HCT116 (cell line): ENCODE data around the gene ITPR1. TPM values are rescaled to one million over a fixed set of nuclear protein-coding genes. Genes with fewer than 3 reads are reported as not detected.

Source experiments
- ATAC-seq: fragments of 200-7000 bp; cut with Tn5 transposase; 2 replicates; pipeline ENCODE4 v1.9.1; 2020; ENCODE audit warnings: mild to moderate bottlenecking, moderate library complexity
- BruUV-seq: library from RNA; stranded (reverse); fragments of 400-500 nt; replicated peaks from 2 replicates; lab custom pipeline; 2021; lab: Mats Ljungman, UMichigan
- CTCF ChIA-PET: fragments of 300-600 bp; sonication (Branson Sonifier 250); formaldehyde crosslinking; loops from one replicate; lab custom pipeline; 2021; ENCODE audit warnings: antibody characterized with exemption; lab: Charles Lee
- POLR2A ChIA-PET: fragments of 300-600, 350-600 bp; sonication (Branson Sonifier 250); formaldehyde crosslinking; loops from one replicate; lab custom pipeline; 2021; ENCODE audit warnings: antibody characterized with exemption; lab: Charles Lee
- RAD21 ChIA-PET, 2 experiments: fragments of 300-600 bp; sonication (Branson Sonifier 250); formaldehyde crosslinking; loops; one replicate each; lab custom pipeline; 2023; ENCODE audit warnings: low total read pairs in 2 of 2; ENCODE audit not compliant: uncharacterized antibody in 2 of 2, unreplicated experiment in 2 of 2, low non-redundant PET in 1 of 2; lab: Charles Lee
- DNase-seq: peaks from one replicate; pipeline ENCODE4 v3.0.0-alpha.2; 2010; ENCODE audit warnings: low read depth, low spot score
- H2AFZ ChIP-seq: fragments of 200-600 bp; shearing (Covaris generic), sonication (generic); 2 replicates; pipeline ENCODE4 v1.6.1; 2017; ENCODE audit warnings: low read depth, mixed run types, mixed read lengths, antibody characterized with exemption, low read length; ENCODE audit not compliant: poor library complexity, severe bottlenecking
- H3K27ac ChIP-seq: 2 replicates; pipeline ENCODE4 v1.5.1; 2012; ENCODE audit warnings: low read depth, low read length
- H3K27me3 ChIP-seq: fragments of 200-600 bp; sonication (generic); 2 replicates; pipeline ENCODE4 v1.6.1; 2016; ENCODE audit warnings: mixed run types, low read length, mixed read lengths; ENCODE audit not compliant: insufficient read depth
- H3K36me3 ChIP-seq, 2 experiments: fragments of 200-500 bp in 1 of 2; fragments of 200-600 bp in 1 of 2; sonication (Bioruptor generic) in 1 of 2; sonication (generic) in 1 of 2; 2 replicates each; pipeline versions ENCODE4 v1.5.1 to v1.6.1; 2014 to 2016; ENCODE audit warnings: low read length in 2 of 2, inconsistent platforms in 1 of 2, mixed read lengths in 1 of 2, mixed run types in 1 of 2; ENCODE audit not compliant: insufficient read depth in 2 of 2, control insufficient read depth in 1 of 2
- H3K4me1 ChIP-seq, 2 experiments: fragments of 200-600 bp in 1 of 2; sonication (generic) in 1 of 2; 2 replicates each; pipeline versions ENCODE4 v1.5.1 to v1.6.1; 2012 to 2017; ENCODE audit warnings: low read length in 2 of 2, inconsistent platforms in 1 of 2, mild to moderate bottlenecking in 1 of 2, mixed read lengths in 1 of 2, mixed run types in 1 of 2, moderate library complexity in 1 of 2; ENCODE audit not compliant: insufficient read depth in 2 of 2, control insufficient read depth in 1 of 2
- H3K4me2 ChIP-seq: fragments of 200-600 bp; sonication (generic); 2 replicates; pipeline ENCODE4 v1.6.1; 2017; ENCODE audit warnings: mixed run types, low read length, mixed read lengths
- H3K4me3 ChIP-seq, 2 experiments: fragments of 200-600 bp in 1 of 2; sonication (generic) in 1 of 2; replicated peaks in 1 of 2; 2 replicates each; pipeline ENCODE4 v1.5.1; 2011 to 2016; ENCODE audit warnings: low read length in 2 of 2, control low read depth in 1 of 2, low read depth in 1 of 2, mild to moderate bottlenecking in 1 of 2, mixed read lengths in 1 of 2, mixed run types in 1 of 2
- H3K79me2 ChIP-seq: fragments of 200-600 bp; sonication (generic); 2 replicates; pipeline ENCODE4 v1.6.1; 2017; ENCODE audit warnings: mild to moderate bottlenecking, mixed run types, low read length, moderate library complexity, mixed read lengths; ENCODE audit not compliant: insufficient read depth
- H3K9ac ChIP-seq: fragments of 200-600 bp; sonication (generic); 2 replicates; pipeline ENCODE4 v1.6.1; 2016; ENCODE audit warnings: low read length, mixed read lengths
- H3K9me2 ChIP-seq: fragments of 200-600 bp; sonication (generic), shearing (Covaris generic); 2 replicates; pipeline ENCODE4 v1.6.1; 2017; ENCODE audit warnings: mixed run types, mild to moderate bottlenecking, moderate library complexity; ENCODE audit not compliant: insufficient read depth
- H3K9me3 ChIP-seq, 2 experiments: fragments of 200-500 bp in 1 of 2; fragments of 200-600 bp in 1 of 2; sonication (Bioruptor generic) in 1 of 2; sonication (generic) in 1 of 2; 2 replicates each; pipeline ENCODE4 v1.6.1; 2014 to 2017; ENCODE audit warnings: low read length in 2 of 2, mixed read lengths in 2 of 2, inconsistent platforms in 1 of 2, low read depth in 1 of 2, mild to moderate bottlenecking in 1 of 2, mixed run types in 1 of 2, moderate library complexity in 1 of 2; ENCODE audit not compliant: control insufficient read depth in 1 of 2, insufficient read depth in 1 of 2
- H4K20me1 ChIP-seq: fragments of 200-600 bp; sonication (generic), shearing (Covaris generic); 2 replicates; pipeline ENCODE4 v1.6.1; 2017; ENCODE audit warnings: mixed run types, mild to moderate bottlenecking, moderate library complexity; ENCODE audit not compliant: insufficient read depth
- ATF3 ChIP-seq: IDR thresholded peaks from 2 replicates; pipeline ENCODE4 v1.6.1; 2012
- CBX3 ChIP-seq: IDR thresholded peaks from 2 replicates; pipeline ENCODE4 v1.6.1; 2012; ENCODE audit warnings: low read depth
- CEBPB ChIP-seq: IDR thresholded peaks from 2 replicates; pipeline ENCODE4 v1.6.1; 2012; ENCODE audit warnings: low read depth
- EGR1 ChIP-seq: IDR thresholded peaks from 2 replicates; pipeline ENCODE4 v1.6.1; 2012; ENCODE audit warnings: low read depth
- SIN3A ChIP-seq: IDR thresholded peaks from 2 replicates; pipeline ENCODE4 v1.6.1; 2012; ENCODE audit warnings: low read depth
- SRF ChIP-seq: IDR thresholded peaks from 2 replicates; pipeline ENCODE4 v1.6.1; 2012; ENCODE audit warnings: low read depth
- TCF7L2 ChIP-seq: IDR thresholded peaks from 2 replicates; pipeline ENCODE4 v1.7.0; 2011; ENCODE audit warnings: borderline replicate concordance, inconsistent platforms; ENCODE audit not compliant: insufficient read depth, insufficient read length; ENCODE audit errors: extremely low read depth
- ZNF274 ChIP-seq: fragments of 200-500 bp; sonication (Bioruptor generic); IDR thresholded peaks from 2 replicates; pipeline ENCODE4 v1.6.1; 2014; ENCODE audit warnings: mild to moderate bottlenecking, low read depth, low read length, inconsistent platforms
- intact Hi-C: fragments of 100-400 bp; cut with micrococcal nuclease; formaldehyde crosslinking; loops from 2 replicates; pipeline ENCODE4 v1.10.0; 2022
- total RNA-seq: library from RNA; stranded (reverse); gene quantifications from one replicate; pipeline ENCODE4 v1.2.1, GENCODE V29; 2021; ENCODE audit not compliant: unreplicated experiment
- TF ChIP-seq, protein P1 (sequence below): IDR thresholded peaks from 2 replicates; pipeline ENCODE4 v1.6.1; 2012; ENCODE audit warnings: low read depth
- TF ChIP-seq, protein P2 (sequence below): IDR thresholded peaks from 2 replicates; pipeline ENCODE4 v1.6.1; 2011; ENCODE audit warnings: mild to moderate bottlenecking, low read length, moderate library complexity; ENCODE audit not compliant: insufficient replicate concordance; ENCODE audit errors: extremely low read depth

The ITPR1 gene
- total RNA-seq, 1 experiment from 2014 or later: 9.2 TPM

DNA sequence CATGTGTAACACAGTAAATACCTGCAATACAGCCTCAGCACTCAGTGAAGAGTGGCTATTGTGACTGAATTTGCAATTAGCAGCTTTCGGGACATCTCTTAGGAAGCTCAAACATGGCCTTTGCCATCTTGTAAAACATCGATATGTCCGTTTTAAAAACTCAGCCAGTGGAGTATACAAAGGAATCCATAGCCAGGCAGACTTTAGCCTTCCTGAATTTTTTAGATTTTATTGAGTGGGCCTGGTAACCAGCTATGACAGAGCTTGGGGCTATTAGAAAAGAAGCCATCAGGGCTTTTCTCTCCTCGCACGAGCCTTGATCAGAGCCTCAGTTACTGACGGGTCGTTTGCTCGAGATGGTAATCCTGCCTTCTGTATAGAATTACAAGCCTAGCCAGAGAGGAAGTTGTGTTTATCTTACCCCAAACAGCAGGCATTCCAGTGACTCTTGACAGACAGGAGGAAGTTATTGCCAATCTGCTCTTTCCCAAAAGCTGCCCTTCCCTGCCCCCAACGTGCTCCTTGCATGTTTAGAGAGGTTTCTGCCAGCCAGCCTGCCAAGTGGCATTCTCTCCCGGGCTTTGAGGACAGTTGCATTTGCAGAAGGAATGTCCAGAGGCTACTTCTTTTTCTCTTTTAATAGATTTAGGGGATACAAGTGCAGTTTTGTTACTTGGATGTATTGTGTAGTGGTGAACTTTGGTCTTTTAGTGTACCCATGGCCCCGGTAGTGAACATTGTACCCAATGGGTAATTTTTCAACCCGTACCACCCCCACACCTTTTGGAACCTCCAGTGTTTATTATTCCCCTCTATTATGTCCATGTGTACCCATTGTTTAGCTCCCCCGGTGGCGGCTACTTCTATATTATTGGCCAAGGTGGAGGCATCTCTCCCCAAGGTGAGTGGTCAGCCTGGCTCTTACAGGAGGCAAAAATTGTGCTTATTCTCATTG, 40.6 kb downstream of the ITPR1 start:
- H3K4me1 ChIP-seq: no peaks in the 10 kb centered on the region
- no peak overlapping the region for H2AFZ ChIP-seq
- TF ChIP-seq EGR1 (no peak), CEBPB (no peak), ATF3 (no peak), SIN3A (no peak), SRF (no peak), CBX3 (no peak), ZNF274 (no peak), TCF7L2 (no peak)
- TF ChIP-seq, protein P1, sequence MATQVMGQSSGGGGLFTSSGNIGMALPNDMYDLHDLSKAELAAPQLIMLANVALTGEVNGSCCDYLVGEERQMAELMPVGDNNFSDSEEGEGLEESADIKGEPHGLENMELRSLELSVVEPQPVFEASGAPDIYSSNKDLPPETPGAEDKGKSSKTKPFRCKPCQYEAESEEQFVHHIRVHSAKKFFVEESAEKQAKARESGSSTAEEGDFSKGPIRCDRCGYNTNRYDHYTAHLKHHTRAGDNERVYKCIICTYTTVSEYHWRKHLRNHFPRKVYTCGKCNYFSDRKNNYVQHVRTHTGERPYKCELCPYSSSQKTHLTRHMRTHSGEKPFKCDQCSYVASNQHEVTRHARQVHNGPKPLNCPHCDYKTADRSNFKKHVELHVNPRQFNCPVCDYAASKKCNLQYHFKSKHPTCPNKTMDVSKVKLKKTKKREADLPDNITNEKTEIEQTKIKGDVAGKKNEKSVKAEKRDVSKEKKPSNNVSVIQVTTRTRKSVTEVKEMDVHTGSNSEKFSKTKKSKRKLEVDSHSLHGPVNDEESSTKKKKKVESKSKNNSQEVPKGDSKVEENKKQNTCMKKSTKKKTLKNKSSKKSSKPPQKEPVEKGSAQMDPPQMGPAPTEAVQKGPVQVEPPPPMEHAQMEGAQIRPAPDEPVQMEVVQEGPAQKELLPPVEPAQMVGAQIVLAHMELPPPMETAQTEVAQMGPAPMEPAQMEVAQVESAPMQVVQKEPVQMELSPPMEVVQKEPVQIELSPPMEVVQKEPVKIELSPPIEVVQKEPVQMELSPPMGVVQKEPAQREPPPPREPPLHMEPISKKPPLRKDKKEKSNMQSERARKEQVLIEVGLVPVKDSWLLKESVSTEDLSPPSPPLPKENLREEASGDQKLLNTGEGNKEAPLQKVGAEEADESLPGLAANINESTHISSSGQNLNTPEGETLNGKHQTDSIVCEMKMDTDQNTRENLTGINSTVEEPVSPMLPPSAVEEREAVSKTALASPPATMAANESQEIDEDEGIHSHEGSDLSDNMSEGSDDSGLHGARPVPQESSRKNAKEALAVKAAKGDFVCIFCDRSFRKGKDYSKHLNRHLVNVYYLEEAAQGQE: no peak
- TF ChIP-seq, protein P2, sequence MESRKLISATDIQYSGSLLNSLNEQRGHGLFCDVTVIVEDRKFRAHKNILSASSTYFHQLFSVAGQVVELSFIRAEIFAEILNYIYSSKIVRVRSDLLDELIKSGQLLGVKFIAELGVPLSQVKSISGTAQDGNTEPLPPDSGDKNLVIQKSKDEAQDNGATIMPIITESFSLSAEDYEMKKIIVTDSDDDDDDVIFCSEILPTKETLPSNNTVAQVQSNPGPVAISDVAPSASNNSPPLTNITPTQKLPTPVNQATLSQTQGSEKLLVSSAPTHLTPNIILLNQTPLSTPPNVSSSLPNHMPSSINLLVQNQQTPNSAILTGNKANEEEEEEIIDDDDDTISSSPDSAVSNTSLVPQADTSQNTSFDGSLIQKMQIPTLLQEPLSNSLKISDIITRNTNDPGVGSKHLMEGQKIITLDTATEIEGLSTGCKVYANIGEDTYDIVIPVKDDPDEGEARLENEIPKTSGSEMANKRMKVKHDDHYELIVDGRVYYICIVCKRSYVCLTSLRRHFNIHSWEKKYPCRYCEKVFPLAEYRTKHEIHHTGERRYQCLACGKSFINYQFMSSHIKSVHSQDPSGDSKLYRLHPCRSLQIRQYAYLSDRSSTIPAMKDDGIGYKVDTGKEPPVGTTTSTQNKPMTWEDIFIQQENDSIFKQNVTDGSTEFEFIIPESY: no peak
- TF ChIP-seq, all 23 proteins: peak for 0
- H3K9ac ChIP-seq: no peak overlapping the region
- no peaks in the 10 kb centered on the region for H3K9me3 ChIP-seq
- RAD21 ChIA-PET: no interaction called here
- intact Hi-C loops: no loop called here
- H3K27me3 ChIP-seq: peaks cover 7% of the 10 kb centered on the region; the same call in 1 of the 2 replicates
- POLR2A ChIA-PET: no interaction called here
- no peaks in the 10 kb centered on the region for H3K36me3 ChIP-seq
- no peak overlapping the region for H3K4me3 ChIP-seq
- H3K27ac ChIP-seq: no peak overlapping the region
- H3K9me2 ChIP-seq: no peaks in the 10 kb centered on the region
- H3K79me2 ChIP-seq: no peaks in the 10 kb centered on the region
- ATAC-seq (no peak), DNase-seq (no peak)
- CTCF ChIA-PET: no interaction called here
- H3K4me2 ChIP-seq: no peak overlapping the region
- BruUV-seq: no TSS peak
- no peaks in the 10 kb centered on the region for H4K20me1 ChIP-seq
